Nephron (organoid): Measurements from ENCODE around the gene DENND4A.
"Not testable (repeated sequence)": the region's sequence is repeated elsewhere in the genome, so short reads cannot be mapped to it uniquely, and the experiment has no call there.

ENCODE experiments used
- H3K27ac Mint-ChIP-seq, 3 experiments: 2 replicates each; pipeline ENCODE4 v1.8.0; 2020; ENCODE audit warnings: mixed read lengths in 3 of 3, mild to moderate bottlenecking in 2 of 3, moderate library complexity in 1 of 3
- H3K27me3 Mint-ChIP-seq: 2 replicates; pipeline ENCODE4 v1.8.0; 2021; ENCODE audit warnings: low read depth, mild to moderate bottlenecking, moderate library complexity, mixed read lengths
- H3K36me3 Mint-ChIP-seq: 2 replicates; pipeline ENCODE4 v1.8.0; 2020; ENCODE audit warnings: low read depth, mixed read lengths
- H3K4me1 Mint-ChIP-seq: 2 replicates; pipeline ENCODE4 v1.8.0; 2020; ENCODE audit warnings: mixed read lengths
- H3K4me3 Mint-ChIP-seq, 3 experiments: 2 replicates each; pipeline ENCODE4 v1.8.0; 2020; ENCODE audit warnings: mild to moderate bottlenecking in 3 of 3, mixed read lengths in 3 of 3, moderate library complexity in 2 of 3
- H3K9me3 Mint-ChIP-seq: 2 replicates; pipeline ENCODE4 v1.8.0; 2020; ENCODE audit warnings: mixed read lengths
- CTCF ChIP-seq, 3 experiments: fragments of 200-600 bp; sonication (generic); IDR thresholded peaks; one replicate each; pipeline ENCODE4 v1.5.0; 2021; ENCODE audit warnings: antibody characterized with exemption in 3 of 3; ENCODE audit not compliant: unreplicated experiment in 3 of 3

Gene DENND4A

DNA sequence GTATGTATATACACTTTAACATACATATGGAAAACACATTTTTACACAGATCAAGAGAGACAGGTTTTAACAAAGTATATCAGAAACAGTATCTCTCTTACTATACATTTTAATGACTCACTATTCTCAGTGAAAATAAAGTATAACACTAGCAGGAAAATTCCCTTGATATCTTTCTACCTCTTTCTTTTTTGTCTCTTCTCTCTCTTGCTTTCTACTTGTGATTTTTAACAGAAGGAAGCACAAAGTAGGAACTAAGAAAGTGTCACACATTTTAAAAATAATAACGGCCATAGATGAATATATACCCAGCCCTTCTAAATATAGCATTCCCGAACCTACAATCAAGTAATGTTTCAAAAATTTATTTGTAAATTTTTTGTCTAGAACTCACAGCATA, 4.8 kb downstream of the DENND4A start:
- Mint-ChIP-seq H3K36me3 (no peaks in the 10 kb centered on the region), H3K27me3 (no peaks in the 10 kb centered on the region), H3K27ac (no peak overlapping the region), H3K4me3 (peak overlapping the region in 1 of 3 experiments; percentile 15), H3K9me3 (no peaks in the 10 kb centered on the region), H3K4me1 (peaks cover 13% of the 10 kb centered on the region)
- TF ChIP-seq CTCF (IDR thresholded peaks at IDR 0.05; ENCODE audit: unreplicated experiment in 3 of 3) = no peak

DNA sequence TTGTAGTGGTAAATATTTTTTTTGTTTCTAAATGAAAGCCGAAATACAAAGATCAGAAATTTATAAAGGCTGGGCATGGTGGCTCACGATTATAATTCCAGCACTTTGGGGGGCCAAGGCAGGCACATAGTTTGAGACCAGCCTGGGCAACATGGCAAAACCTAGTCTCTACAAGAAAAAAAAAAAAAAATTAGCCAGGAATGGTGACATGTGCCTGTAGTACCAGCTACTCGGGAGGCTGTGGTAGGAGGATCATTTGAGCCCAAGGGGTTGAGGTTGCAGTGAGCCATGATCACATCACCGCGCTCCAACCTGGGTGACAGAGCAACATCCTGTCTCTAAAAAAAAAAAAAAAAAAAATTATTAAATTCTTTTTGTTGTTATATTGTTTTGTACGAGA, 6.9 kb downstream of the DENND4A start:
- no peaks in the 10 kb centered on the region for H3K9me3 Mint-ChIP-seq
- peaks cover 4% of the 10 kb centered on the region for H3K4me1 Mint-ChIP-seq
- H3K4me3 Mint-ChIP-seq = no peak overlapping the region
- H3K27me3 Mint-ChIP-seq = no peaks in the 10 kb centered on the region
- H3K27ac Mint-ChIP-seq = no peak overlapping the region
- H3K36me3 Mint-ChIP-seq = no peaks in the 10 kb centered on the region
- no peak for TF ChIP-seq CTCF (IDR thresholded peaks at IDR 0.05; ENCODE audit: unreplicated experiment in 3 of 3)

DNA sequence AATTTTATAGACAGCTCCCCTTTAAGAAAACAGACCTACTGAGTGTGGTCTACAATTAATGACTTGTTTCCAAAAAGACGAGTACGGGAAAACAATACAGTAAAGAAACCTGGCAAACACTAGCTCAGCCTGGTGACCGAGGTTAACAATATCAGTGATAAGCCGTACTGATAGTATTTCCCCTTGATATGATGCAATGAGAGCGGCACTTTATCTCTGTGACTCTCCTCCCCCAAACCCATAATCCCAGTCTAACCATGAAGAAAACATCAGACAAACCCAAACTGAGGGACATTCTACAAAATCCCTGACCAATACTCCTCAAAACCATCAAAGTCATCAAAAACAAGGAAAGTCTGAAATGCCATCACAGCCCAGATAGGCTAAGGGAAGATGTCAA, 8.2 kb downstream of the DENND4A start:
- TF ChIP-seq CTCF (IDR thresholded peaks at IDR 0.05; ENCODE audit: unreplicated experiment in 3 of 3) = no peak
- H3K36me3 Mint-ChIP-seq = no peaks in the 10 kb centered on the region
- no peaks in the 10 kb centered on the region for H3K4me1 Mint-ChIP-seq
- no peaks in the 10 kb centered on the region for H3K9me3 Mint-ChIP-seq
- H3K27me3 Mint-ChIP-seq = no peaks in the 10 kb centered on the region
- H3K4me3 Mint-ChIP-seq = no peak overlapping the region
- H3K27ac Mint-ChIP-seq = no peak overlapping the region

- H3K9me3 Mint-ChIP-seq = no peaks in the 10 kb centered on the region
- H3K4me3 Mint-ChIP-seq = no peak overlapping the region
- no peaks in the 10 kb centered on the region for H3K4me1 Mint-ChIP-seq
- no peaks in the 10 kb centered on the region for H3K36me3 Mint-ChIP-seq
- no peak for TF ChIP-seq CTCF (IDR thresholded peaks at IDR 0.05; ENCODE audit: unreplicated experiment in 3 of 3)
- H3K27ac Mint-ChIP-seq = no peak overlapping the region
- H3K27me3 Mint-ChIP-seq = no peaks in the 10 kb centered on the region
These were observed 10.0 kb downstream of the DENND4A start for GRCh38 chr15:65782096-65782495.

DNA sequence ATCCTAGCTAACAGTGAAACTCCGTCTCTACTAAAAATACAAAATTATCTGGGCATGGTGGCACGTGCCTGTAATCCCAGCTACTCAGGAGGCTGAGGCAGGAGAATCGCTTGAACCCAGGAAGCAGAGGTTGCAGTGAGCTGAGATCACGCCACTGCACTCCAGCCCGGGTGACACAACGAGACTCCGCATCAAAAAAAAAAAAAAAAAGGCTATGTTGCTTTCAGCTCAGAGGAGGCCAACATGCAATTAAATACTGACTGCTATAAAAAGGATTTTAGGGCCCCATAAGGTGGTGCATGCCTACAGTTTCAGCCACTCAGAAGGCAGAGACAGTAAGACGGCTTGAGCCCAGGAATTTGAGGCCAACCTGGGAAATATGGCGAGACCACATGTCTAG, 13.4 kb downstream of the DENND4A start:
- not testable (repeated sequence) for H3K36me3 Mint-ChIP-seq, H3K4me3 Mint-ChIP-seq, H3K27ac Mint-ChIP-seq, H3K9me3 Mint-ChIP-seq, H3K4me1 Mint-ChIP-seq, H3K27me3 Mint-ChIP-seq

GRCh38 chr15:65778269-65778668, 13.8 kb downstream of the DENND4A start:
- no peaks in the 10 kb centered on the region for H3K36me3 Mint-ChIP-seq
- no peak overlapping the region for H3K4me3 Mint-ChIP-seq
- no peak for TF ChIP-seq CTCF (IDR thresholded peaks at IDR 0.05; ENCODE audit: unreplicated experiment in 3 of 3)
- H3K4me1 Mint-ChIP-seq = no peaks in the 10 kb centered on the region
- no peaks in the 10 kb centered on the region for H3K9me3 Mint-ChIP-seq
- no peaks in the 10 kb centered on the region for H3K27me3 Mint-ChIP-seq
- no peak overlapping the region for H3K27ac Mint-ChIP-seq

GRCh38 chr15:65777843-65778242, 14.2 kb downstream of the DENND4A start:
- no peak overlapping the region for H3K4me3 Mint-ChIP-seq
- no peaks in the 10 kb centered on the region for H3K4me1 Mint-ChIP-seq
- TF ChIP-seq CTCF (IDR thresholded peaks at IDR 0.05; ENCODE audit: unreplicated experiment in 3 of 3) = no peak
- no peaks in the 10 kb centered on the region for H3K27me3 Mint-ChIP-seq
- no peak overlapping the region for H3K27ac Mint-ChIP-seq
- no peaks in the 10 kb centered on the region for H3K9me3 Mint-ChIP-seq
- no peaks in the 10 kb centered on the region for H3K36me3 Mint-ChIP-seq
